Activated CD4-positive, CD25-positive, alpha-beta regulatory T cell treated with anti-CD3 and anti-CD28 coated beads, Interleukin-2, amount 50 U/mL, for 16 hours (primary cell): Measurements from ENCODE around the gene GOLGA7B.

ENCODE experiments used
- DNase-seq: peaks from one replicate; pipeline ENCODE4 v3.0.0-alpha.2; 2020; ENCODE audit warnings: low read depth, low spot score

GOLGA7B gene

DNA sequence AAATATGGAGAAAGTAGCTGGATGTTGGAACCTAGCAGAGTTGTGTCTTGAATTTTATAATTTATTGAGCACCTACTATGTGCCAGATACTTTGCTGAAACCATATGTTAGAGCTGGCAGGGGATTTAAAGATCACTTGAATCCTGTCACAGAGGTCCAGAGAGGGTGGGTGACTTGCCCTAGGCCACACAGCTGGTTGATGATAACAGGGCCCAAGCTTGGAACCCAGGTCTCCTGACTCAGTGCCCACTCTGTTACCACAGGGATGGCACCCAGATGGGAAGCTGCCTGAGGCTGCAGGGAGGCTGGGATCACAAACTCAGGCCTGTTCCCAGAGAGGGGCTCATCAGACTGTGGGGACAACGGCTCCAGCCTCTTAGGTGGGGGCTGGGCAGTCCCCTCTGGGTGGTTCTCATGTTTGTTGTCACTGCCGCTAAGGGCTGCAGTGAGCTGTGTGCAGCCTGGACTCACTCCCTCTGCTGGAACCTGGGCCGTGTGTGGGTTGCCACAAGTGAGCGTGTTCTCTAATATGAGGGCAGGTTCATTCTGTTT is 18.6 kb downstream of the GOLGA7B start:
- DNase-seq: no peak

DNA sequence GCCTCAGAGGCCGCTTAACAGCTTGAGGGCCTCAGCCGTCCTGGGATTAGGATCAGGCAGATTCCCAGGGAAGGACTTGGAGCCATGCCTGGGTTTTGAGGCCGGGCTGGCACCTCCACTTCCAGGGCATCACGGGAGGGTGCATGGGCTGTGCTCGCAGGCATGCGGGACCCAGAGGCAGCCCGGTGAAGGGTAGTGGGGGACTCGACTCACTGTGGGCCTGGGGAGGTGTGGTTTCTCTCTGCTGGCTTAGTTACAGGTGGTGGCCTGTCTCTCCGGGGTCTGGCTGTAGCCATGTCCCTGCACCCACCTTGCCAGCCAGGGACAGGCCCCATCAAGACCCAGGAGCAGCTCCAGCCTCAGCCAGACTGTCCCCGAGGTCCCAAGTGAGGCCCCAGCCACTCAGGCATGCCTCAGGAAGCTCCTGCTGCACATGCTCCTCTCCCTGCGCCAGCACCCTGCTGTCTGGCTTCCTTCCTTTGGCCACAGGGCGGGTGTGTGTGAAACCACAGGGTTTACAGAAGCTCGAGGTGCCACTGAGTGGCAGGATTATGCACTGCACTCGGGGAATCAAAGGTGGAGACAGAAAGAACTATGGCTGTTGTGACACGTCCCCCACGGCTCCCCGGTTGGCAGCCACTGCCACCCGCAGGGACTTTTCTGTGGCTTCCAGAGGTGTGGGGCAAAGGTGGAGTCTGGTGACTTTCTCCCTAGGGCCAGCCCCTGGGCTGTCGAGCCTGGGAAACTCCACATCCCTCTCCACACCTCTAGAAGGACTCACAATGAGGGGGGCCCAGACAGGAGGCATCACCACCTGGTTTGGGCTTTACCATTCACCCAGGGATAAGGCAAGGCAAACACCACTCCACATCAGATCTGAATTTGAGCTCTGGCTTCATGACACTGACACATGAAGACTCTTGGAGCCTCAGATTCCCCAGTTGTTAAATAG is 19.7 kb downstream of the GOLGA7B start:
- DNase-seq: peak; percentile 58

DNA sequence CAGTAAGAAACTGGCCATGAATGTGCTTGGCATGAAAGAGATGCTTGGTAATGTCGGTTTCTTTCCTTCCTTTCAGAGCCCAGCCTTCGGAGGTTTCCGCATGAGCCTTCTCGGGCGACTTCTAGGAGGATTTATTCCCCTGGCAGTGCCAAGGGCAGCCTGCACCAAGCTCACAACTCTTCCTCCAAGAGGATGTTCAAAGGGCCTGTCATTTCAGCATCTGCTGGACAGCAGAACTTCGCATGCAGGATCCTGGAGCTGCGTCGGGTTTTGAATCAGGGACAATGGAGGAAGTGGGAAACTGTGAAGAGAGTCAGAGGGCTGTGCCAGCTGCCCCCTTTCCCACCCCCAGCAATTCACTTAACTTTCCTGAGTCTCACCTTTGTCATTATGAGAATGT is 21.3 kb downstream of the GOLGA7B start:
- DNase-seq: no peak

DNA sequence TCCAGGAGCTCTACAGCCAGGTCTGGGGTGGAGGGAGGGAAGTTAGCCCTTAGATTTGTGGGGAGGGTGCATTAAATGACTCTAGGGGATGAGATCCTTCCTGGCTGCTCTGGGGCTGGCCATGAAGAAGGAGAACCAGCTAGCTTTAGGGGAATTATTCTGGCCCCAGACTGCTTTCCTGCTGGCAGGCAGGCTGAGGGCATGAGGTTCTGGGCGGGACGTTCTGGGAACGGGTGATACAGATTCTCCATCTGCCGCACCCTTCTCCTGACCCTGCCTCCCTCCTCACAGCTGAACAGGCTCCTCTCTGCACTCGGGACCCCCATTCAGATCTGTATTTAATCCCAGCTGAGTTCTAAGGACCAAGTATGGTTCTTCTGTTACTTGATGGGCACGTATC is 23.9 kb downstream of the GOLGA7B start:
- no peak for DNase-seq

DNA sequence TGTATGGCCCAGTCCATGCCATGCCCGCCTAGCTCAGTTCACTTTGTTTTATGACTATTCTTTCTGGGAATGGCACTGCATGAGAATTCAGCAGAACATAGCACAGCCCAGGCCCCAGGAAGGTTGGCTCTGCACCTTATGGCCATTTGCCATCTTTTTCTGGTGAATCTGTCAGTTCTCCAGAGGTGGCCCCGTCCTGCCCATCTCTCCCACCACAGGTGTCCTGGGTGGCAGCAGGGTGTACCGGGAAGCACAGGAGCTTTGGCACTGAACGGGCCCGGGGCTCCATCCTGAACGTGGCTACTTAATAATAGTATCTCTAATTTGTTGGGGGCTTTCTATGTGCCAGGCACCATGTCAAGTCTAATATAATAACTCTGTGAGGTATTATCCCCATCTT is 24.7 kb downstream of the GOLGA7B start:
- DNase-seq: no peak

- no peak for DNase-seq
Measured at GRCh38 chr10:97875391-97875790, 25.7 kb downstream of the GOLGA7B start.

- DNase-seq: no peak
Measured at GRCh38 chr10:97876402-97876801, 26.8 kb downstream of the GOLGA7B start.

GRCh38 chr10:97879241-97879640 is 29.6 kb downstream of the GOLGA7B start:
- no peak for DNase-seq

DNA sequence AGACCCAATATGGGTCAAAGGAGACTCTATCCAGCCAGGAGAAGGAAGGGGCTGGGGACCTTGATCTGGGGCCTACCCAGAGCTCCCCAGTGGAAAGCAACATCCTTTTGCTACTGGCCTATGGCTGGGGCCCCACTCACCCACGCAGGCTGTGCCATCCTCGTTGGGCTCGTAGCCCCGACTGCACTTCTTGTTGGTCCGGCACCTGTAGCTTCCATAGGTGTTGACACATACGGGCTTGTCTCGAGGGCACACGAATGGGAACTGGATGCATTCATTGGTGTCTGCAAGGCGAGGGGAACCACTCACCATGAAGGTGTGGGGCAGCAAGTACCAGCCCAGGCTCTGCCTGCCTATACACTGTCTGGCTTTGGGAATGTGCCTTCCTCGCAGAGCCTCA is 30.5 kb downstream of the GOLGA7B start:
- no peak for DNase-seq

DNA sequence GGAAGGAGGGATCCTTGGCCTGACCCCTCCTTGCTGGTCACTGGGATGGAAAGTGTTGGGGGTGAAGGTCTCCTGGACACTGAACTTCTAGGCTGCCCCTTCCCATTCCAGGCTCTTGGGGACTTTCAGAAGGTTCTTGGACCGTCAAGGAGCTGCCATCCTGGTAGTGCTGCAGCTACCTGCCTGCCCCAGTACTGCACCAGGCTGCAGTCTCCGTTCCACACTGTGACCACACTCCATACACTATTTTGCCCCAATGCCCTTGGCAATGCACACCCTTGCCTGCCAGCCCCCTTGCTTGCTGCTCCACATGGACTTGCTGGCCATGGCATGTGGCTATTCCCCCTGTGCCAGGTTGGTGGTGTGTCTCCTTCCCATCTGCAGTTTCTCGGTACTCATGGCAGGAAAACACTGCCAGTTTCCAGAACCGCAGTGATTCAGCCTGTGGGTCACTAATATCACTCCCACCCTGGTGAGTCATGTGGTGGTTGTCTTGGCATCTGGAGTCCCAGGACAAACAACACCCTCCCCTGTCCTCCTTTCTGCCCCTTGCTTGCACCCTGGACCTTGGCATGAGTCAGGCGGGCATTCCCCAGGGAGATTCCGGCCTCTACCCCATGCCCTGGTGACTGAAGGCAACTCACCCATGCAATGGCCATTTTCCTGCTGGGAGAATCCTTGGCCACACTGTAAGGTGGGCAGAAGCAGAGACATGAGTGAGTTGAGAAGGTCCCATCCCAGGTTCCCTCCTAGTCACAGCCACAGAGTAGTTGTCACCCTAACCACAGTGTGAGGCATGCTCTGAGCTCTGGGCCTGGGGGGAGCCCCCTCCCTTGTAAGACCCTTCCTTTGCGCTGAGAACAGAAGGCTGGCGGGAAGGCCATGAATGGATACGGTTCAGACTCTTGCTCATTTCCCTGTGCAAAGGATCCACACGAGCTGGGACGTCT is 32.8 kb downstream of the GOLGA7B start:
- DNase-seq: no peak

- DNase-seq: no peak
Measured at GRCh38 chr10:97883092-97883485, 33.4 kb downstream of the GOLGA7B start.

DNA sequence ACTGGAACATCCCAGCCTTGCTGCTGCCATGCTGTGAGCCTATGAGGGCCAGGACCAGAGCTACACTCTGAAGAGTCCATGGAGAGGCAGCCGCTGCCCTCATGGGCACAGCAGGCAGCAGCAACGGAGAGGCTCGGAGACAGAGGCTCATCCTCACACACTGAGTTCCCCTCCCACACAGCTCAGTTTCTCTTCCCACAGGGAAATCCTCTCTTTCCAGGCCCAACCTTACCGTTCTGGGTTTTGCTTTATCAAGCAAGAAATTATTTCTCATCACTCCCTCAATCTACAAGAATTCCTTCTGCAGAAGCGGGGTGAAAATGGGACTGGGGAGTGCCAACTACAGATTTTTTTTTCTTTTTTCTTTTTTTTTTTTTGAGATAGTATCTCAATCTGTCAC is 36.6 kb downstream of the GOLGA7B start:
- DNase-seq: no peak

DNA sequence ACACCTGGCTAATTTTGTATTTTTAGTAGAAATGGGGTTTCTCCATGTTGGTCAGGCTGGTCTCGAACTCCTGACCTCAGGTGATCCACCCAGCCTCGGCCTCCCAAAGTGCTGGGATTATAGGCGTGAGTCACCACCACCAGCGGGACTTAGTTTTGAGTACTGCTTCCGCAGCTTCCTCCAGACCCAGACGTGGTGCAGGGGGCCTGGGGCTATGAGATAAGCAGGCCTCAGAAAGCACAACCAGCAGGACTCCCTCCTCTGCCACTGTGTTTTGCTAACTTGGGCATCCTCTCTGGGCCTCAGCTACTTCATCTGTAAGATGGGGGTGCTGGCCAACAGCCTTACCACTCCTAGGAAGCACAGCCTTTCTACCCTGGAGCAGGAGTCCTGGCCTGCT is 37.8 kb downstream of the GOLGA7B start:
- no peak for DNase-seq

DNA sequence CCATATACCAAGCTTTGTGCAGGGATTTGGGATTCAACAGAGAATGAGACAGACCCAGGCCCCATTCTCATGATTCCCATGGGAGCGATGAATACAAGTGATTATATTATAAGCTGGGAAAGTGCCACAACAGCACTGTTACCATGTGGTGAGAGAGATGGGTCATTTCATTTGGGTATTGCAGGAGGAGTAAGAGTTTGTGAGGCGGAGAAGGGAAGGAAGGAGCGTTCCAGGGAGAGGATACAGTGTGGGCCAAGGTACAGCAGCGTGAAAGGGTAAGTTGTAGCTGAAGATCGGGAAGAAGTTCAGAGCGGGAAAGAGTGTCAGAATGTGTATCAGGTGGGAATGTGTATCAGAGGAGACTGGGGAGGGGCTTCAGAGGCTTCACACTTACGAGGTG is 38.5 kb downstream of the GOLGA7B start:
- DNase-seq: no peak

DNA sequence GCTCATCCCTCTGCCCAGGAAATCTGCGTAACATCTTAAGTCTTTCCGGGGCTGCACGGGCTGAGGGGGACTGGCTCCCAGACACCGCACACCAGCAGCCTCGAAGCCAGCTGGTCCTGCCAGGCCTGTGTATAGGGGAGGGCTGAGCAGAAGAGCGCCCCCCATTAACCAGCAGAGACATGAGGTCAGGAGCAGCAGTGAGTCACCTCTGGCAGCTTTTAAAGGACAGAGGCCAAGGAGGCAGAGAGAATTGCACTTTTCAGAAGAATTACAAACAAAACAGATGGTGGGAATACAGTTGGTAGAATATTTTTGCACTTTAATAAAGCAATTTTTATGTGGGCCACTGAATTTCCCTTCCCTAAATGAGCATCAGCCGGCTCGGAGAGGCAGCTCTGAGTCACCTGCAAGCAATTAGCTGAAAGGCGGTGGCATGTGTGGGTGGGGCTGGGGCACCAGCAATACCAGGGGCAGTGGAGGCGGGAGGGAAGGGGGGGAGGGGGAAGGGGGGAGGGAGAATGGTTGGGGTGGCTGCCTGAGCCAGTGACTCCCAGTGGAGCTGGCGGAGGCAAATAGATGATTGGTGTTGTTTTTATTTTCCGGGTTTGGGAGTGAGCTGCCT is 39.1 kb downstream of the GOLGA7B start:
- no peak for DNase-seq

GRCh38 chr10:97889461-97890265 is 40.0 kb downstream of the GOLGA7B start:
- no peak for DNase-seq

DNA sequence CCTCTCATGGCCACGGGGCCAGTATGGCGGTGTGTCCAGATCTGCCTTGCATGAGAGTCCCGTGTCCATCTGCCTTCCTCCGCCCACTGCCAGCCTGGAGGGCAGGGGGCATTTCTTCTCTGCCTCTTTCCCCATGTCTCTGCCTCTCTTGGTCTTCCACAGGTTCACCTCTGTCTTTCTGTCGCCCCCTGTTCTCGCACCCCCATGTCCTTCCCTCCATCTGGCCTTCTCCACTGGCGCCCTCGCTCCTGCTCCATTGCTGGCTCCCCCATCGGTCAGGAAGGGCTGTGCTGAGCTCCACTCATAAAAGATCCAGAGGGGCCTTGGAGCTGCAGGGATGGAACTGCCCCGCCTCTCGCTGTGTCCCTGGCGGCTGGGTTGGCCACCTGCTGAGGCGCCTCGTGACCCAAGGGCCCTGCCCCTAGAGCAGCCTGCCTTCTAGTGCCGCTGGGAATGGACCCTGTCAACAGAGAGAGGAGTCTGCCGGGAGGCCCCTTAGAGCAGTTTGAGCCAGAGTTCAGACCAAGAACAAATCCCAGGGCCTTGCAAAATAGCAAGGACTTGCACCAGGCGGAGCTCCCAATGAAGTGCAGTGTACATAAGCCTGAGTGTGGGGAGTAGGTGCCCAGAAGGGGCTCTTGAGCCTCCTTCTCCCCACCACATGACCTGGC is 42.0 kb downstream of the GOLGA7B start:
- no peak for DNase-seq

DNA sequence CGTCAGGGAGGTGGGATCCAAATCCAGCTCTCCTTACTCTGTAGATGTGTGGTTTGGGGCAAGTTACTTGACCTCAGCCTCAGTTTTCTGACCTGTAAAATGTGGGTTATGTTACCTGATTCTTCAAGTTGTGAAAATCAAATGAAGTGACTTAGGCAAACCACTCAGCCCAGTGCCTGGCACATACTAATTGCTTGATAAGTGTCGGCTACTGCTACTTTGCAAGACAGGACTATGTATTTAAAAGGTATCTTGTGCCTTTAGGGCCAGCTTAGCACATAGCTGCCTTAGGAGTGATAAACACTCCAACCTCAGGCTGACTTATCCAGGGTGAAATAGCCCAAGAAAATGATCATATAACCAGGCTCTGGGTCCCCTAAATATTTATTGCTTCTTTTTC is 42.9 kb downstream of the GOLGA7B start:
- DNase-seq: no peak

- no peak for DNase-seq
Measured at GRCh38 chr10:97892939-97893338, 43.3 kb downstream of the GOLGA7B start.

- DNase-seq: no peak
Measured at GRCh38 chr10:97894092-97894491, 44.4 kb downstream of the GOLGA7B start.
